ENCODE measurements around the gene COL4A2. TPM values are rescaled to one million over a fixed set of nuclear protein-coding genes. Genes with fewer than 3 reads are reported as not detected.

The COL4A2 gene
- 1,000 to 10,000 TPM in 1 of 2 donors, 100 to 1,000 TPM in 1; 999 to 1,135 TPM for total RNA-seq

- Histone ChIP-seq H3K27me3 (replicated peaks; ENCODE audit: insufficient read depth) (no peaks in the 10 kb centered on the region), H3K9me3 (no peaks in the 10 kb centered on the region), H3K4me1 (ENCODE audit: control insufficient read depth in 1 of 2, low read depth in 2 of 2) (peaks cover 26 to 50% of the 10 kb centered on the region in 2 donors), H3K27ac (peak within 1 kb of the TSS; percentile 97), H3K36me3 (no peaks in the 10 kb centered on the region), H3K4me3 (peak within 1 kb of the TSS; percentile 95)
- TF ChIP-seq CTCF (IDR thresholded peaks at IDR 0.05), result no peak
- peak; percentile 6 for ATAC-seq (ENCODE audit: insufficient number of reproducible peaks, low FRiP score, low read depth)
- DNase-seq (ENCODE audit: low spot score), result no peak
Measured at GRCh38 chr13:110306960-110307766, at the start of gene COL4A2, which contains the start of gene COL4A1. Gene COL4A2, plus strand, starts transcription at chr13:110307284. Its CDS starts 620 bp downstream, at chr13:110307904. Gene COL4A1, minus strand, starts transcription at chr13:110307157. Its CDS starts 130 bp downstream, at chr13:110307027.

GRCh38 chr13:110257408-110257807 is 49.7 kb upstream of the COL4A2 start:
- H3K27me3 ChIP-seq (replicated peaks; ENCODE audit: insufficient read depth), result peaks cover 5% of the 10 kb centered on the region
- DNase-seq (ENCODE audit: low spot score) (no peak), ATAC-seq (ENCODE audit: insufficient number of reproducible peaks, low FRiP score, low read depth) (no peak)
- H3K4me1 ChIP-seq (ENCODE audit: control insufficient read depth in 1 of 2, low read depth in 2 of 2), result peaks cover 49 to 77% of the 10 kb centered on the region in 2 donors
- H3K27ac ChIP-seq, result peak overlapping the region; percentile 90 to 99
- TF ChIP-seq CTCF (IDR thresholded peaks at IDR 0.05), result no peak
- H3K36me3 ChIP-seq, result no peaks in the 10 kb centered on the region
- H3K9me3 ChIP-seq, result no peaks in the 10 kb centered on the region
- no peak overlapping the region for H3K4me3 ChIP-seq

GRCh38 chr13:110258876-110259631 is 48.0 kb upstream of the COL4A2 start:
- ATAC-seq (ENCODE audit: insufficient number of reproducible peaks, low FRiP score, low read depth) (no peak), DNase-seq (ENCODE audit: low spot score) (no peak)
- no peak for TF ChIP-seq CTCF (IDR thresholded peaks at IDR 0.05)
- H3K27ac ChIP-seq, result peak overlapping the region; percentile 65 to 72
- H3K4me3 ChIP-seq, result peak overlapping the region; percentile 13
- H3K27me3 ChIP-seq (replicated peaks; ENCODE audit: insufficient read depth), result peaks cover 5% of the 10 kb centered on the region
- H3K4me1 ChIP-seq (ENCODE audit: control insufficient read depth in 1 of 2, low read depth in 2 of 2), result peaks cover 59 to 89% of the 10 kb centered on the region in 2 donors
- H3K9me3 ChIP-seq, result no peaks in the 10 kb centered on the region
- no peaks in the 10 kb centered on the region for H3K36me3 ChIP-seq

- Histone ChIP-seq H3K27me3 (replicated peaks; ENCODE audit: insufficient read depth) (peaks cover 5% of the 10 kb centered on the region), H3K9me3 (no peaks in the 10 kb centered on the region), H3K4me3 (peak overlapping the region; percentile 13), H3K27ac (peak overlapping the region; percentile 65 to 72), H3K36me3 (no peaks in the 10 kb centered on the region), H3K4me1 (ENCODE audit: control insufficient read depth in 1 of 2, low read depth in 2 of 2) (peaks cover 59 to 89% of the 10 kb centered on the region in 2 donors)
- ATAC-seq (ENCODE audit: insufficient number of reproducible peaks, low FRiP score, low read depth), result no peak
- no peak for DNase-seq (ENCODE audit: low spot score)
- TF ChIP-seq CTCF (IDR thresholded peaks at IDR 0.05), result no peak
Measured at GRCh38 chr13:110259651-110260050, 47.4 kb upstream of the COL4A2 start.
